Measurements from ENCODE around the gene IRF2BPL.

IRF2BPL gene

GRCh38 chr14:77043984-77044485, 15.5 kb upstream of the IRF2BPL start:
- ATAC-seq (ENCODE audit: insufficient read depth, low read depth): no peak
- H3K9me3 ChIP-seq (ENCODE audit: insufficient read depth, low read length, severe bottlenecking): no peaks in the 10 kb centered on the region
- no peaks in the 10 kb centered on the region for H3K79me2 ChIP-seq (ENCODE audit: insufficient read depth, low read length)
- H3K27me3 ChIP-seq (ENCODE audit: insufficient read depth, low read length, poor library complexity): no peaks in the 10 kb centered on the region
- H3K4me1 ChIP-seq (ENCODE audit: insufficient read depth, low read length): peaks cover 57% of the 10 kb centered on the region
- no peak overlapping the region for H3K4me3 ChIP-seq (ENCODE audit: low read depth in 1 of 2, low read length in 2 of 2)
- no peaks in the 10 kb centered on the region for H3K36me3 ChIP-seq (ENCODE audit: insufficient read depth, low read length)
- peak overlapping the region; percentile 84 for H3K27ac ChIP-seq (ENCODE audit: low read length)
- H3K9ac ChIP-seq (ENCODE audit: low read depth, low read length): peak overlapping the region; percentile 39
- peak overlapping the region; percentile 46 for H3K4me2 ChIP-seq (ENCODE audit: insufficient read depth, low read length)
- no peaks in the 10 kb centered on the region for H4K20me1 ChIP-seq (ENCODE audit: insufficient read depth, low read length)
- H2AFZ ChIP-seq (ENCODE audit: low read depth, low read length): no peak overlapping the region
- no peak for TF ChIP-seq CTCF (IDR thresholded peaks at IDR 0.05; ENCODE audit: borderline replicate concordance, extremely low read depth, low read length, poor library complexity, severe bottlenecking)
- no peak for TF ChIP-seq EZH2 (IDR thresholded peaks at IDR 0.05; ENCODE audit: borderline replicate concordance, low read depth, low read length, severe bottlenecking)
- no peak for DNase-seq

- Histone ChIP-seq H3K4me2 (ENCODE audit: insufficient read depth, low read length) (peak overlapping the region; percentile 46), H3K9me3 (ENCODE audit: insufficient read depth, low read length, severe bottlenecking) (no peaks in the 10 kb centered on the region), H3K4me1 (ENCODE audit: insufficient read depth, low read length) (peaks cover 63% of the 10 kb centered on the region), H3K36me3 (ENCODE audit: insufficient read depth, low read length) (no peaks in the 10 kb centered on the region), H3K27ac (ENCODE audit: low read length) (peak overlapping the region; percentile 84), H3K4me3 (ENCODE audit: low read depth in 1 of 2, low read length in 2 of 2) (peak overlapping the region in 1 of 2 experiments; percentile 12; a peak in 1 of 4 replicates), H3K9ac (ENCODE audit: low read depth, low read length) (peak overlapping the region; percentile 39), H2AFZ (ENCODE audit: low read depth, low read length) (peak overlapping the region; percentile 70), H3K27me3 (ENCODE audit: insufficient read depth, low read length, poor library complexity) (no peaks in the 10 kb centered on the region), H4K20me1 (ENCODE audit: insufficient read depth, low read length) (no peaks in the 10 kb centered on the region), H3K79me2 (ENCODE audit: insufficient read depth, low read length) (no peaks in the 10 kb centered on the region)
- ATAC-seq (ENCODE audit: insufficient read depth, low read depth) (no peak), DNase-seq (peak; percentile 42)
- TF ChIP-seq CTCF (IDR thresholded peaks at IDR 0.05; ENCODE audit: borderline replicate concordance, extremely low read depth, low read length, poor library complexity, severe bottlenecking) (no peak), EZH2 (IDR thresholded peaks at IDR 0.05; ENCODE audit: borderline replicate concordance, low read depth, low read length, severe bottlenecking) (no peak)
Measured at GRCh38 chr14:77043177-77043983, 14.9 kb upstream of the IRF2BPL start.

GRCh38 chr14:77041881-77042545, 13.5 kb upstream of the IRF2BPL start:
- no peaks in the 10 kb centered on the region for H3K79me2 ChIP-seq (ENCODE audit: insufficient read depth, low read length)
- no peak overlapping the region for H2AFZ ChIP-seq (ENCODE audit: low read depth, low read length)
- peaks cover 77% of the 10 kb centered on the region for H3K4me1 ChIP-seq (ENCODE audit: insufficient read depth, low read length)
- H3K27me3 ChIP-seq (ENCODE audit: insufficient read depth, low read length, poor library complexity): no peaks in the 10 kb centered on the region
- peak overlapping the region; percentile 60 for H3K9ac ChIP-seq (ENCODE audit: low read depth, low read length)
- no peaks in the 10 kb centered on the region for H4K20me1 ChIP-seq (ENCODE audit: insufficient read depth, low read length)
- no peaks in the 10 kb centered on the region for H3K9me3 ChIP-seq (ENCODE audit: insufficient read depth, low read length, severe bottlenecking)
- peak overlapping the region; percentile 84 for H3K27ac ChIP-seq (ENCODE audit: low read length)
- TF ChIP-seq CTCF (IDR thresholded peaks at IDR 0.05; ENCODE audit: borderline replicate concordance, extremely low read depth, low read length, poor library complexity, severe bottlenecking) (no peak), EZH2 (IDR thresholded peaks at IDR 0.05; ENCODE audit: borderline replicate concordance, low read depth, low read length, severe bottlenecking) (no peak)
- H3K36me3 ChIP-seq (ENCODE audit: insufficient read depth, low read length): no peaks in the 10 kb centered on the region
- H3K4me3 ChIP-seq (ENCODE audit: low read depth in 1 of 2, low read length in 2 of 2): no peak overlapping the region
- peak; percentile 57 for DNase-seq
- H3K4me2 ChIP-seq (ENCODE audit: insufficient read depth, low read length): peak overlapping the region; percentile 61
- ATAC-seq (ENCODE audit: insufficient read depth, low read depth): no peak

Data from DND-41 (cell line).